Neural crest cell (in vitro differentiated cells): Measurements from ENCODE around the gene COL15A1. TPM values are rescaled to one million over a fixed set of nuclear protein-coding genes. Genes with fewer than 3 reads are reported as not detected.

Source experiments
- DNase-seq: peaks from one replicate; pipeline ENCODE4 v3.0.0; 2021; ENCODE audit warnings: low read depth, mixed read lengths, low spot score
- H3K27ac Mint-ChIP-seq: one replicate; pipeline ENCODE4 v1.8.0; 2021; ENCODE audit warnings: mild to moderate bottlenecking, mixed read lengths; ENCODE audit not compliant: unreplicated experiment
- H3K27me3 Mint-ChIP-seq: 2 replicates; pipeline ENCODE4 v1.8.0; 2021; ENCODE audit warnings: low read depth, mild to moderate bottlenecking, mixed read lengths
- H3K36me3 Mint-ChIP-seq: 2 replicates; pipeline ENCODE4 v1.8.0; 2021; ENCODE audit warnings: low read depth, mild to moderate bottlenecking, mixed read lengths
- H3K4me1 Mint-ChIP-seq: 2 replicates; pipeline ENCODE4 v1.8.0; 2021; ENCODE audit warnings: mixed read lengths
- H3K4me3 Mint-ChIP-seq: one replicate; pipeline ENCODE4 v1.8.0; 2021; ENCODE audit warnings: mild to moderate bottlenecking, mixed read lengths
- H3K9me3 Mint-ChIP-seq: 2 replicates; pipeline ENCODE4 v1.8.0; 2021; ENCODE audit warnings: mixed read lengths
- CTCF ChIP-seq: fragments of 200-600 bp; sonication (generic); conservative IDR thresholded peaks from 2 replicates; pipeline ENCODE4 v1.5.0; 2021; ENCODE audit warnings: antibody characterized with exemption, mild to moderate bottlenecking
- total RNA-seq: library from RNA; stranded (reverse); gene quantifications from 2 replicates; pipeline ENCODE4 v1.2.1, GENCODE V29; 2021

COL15A1 gene
- total RNA-seq, 1 donor from 2014 or later: 0.33 TPM

- no peaks in the 10 kb centered on the region for H3K4me1 Mint-ChIP-seq
- H3K9me3 Mint-ChIP-seq: no peaks in the 10 kb centered on the region
- no peak for DNase-seq
- no peak overlapping the region for H3K4me3 Mint-ChIP-seq
- H3K27ac Mint-ChIP-seq: no peak overlapping the region
- H3K27me3 Mint-ChIP-seq: no peaks in the 10 kb centered on the region
- no peak for TF ChIP-seq CTCF
- peaks cover 2% of the 10 kb centered on the region for H3K36me3 Mint-ChIP-seq
These were observed 107.2 kb downstream of the COL15A1 start for GRCh38 chr9:99050924-99051323.

GRCh38 chr9:99051406-99051805 lies 107.7 kb downstream of the COL15A1 start:
- Mint-ChIP-seq H3K27ac (no peak overlapping the region), H3K27me3 (no peaks in the 10 kb centered on the region), H3K4me3 (no peak overlapping the region), H3K36me3 (peaks cover 2% of the 10 kb centered on the region), H3K9me3 (no peaks in the 10 kb centered on the region), H3K4me1 (no peaks in the 10 kb centered on the region)
- TF ChIP-seq CTCF: no peak
- no peak for DNase-seq

GRCh38 chr9:99051851-99052250 lies 108.1 kb downstream of the COL15A1 start:
- no peaks in the 10 kb centered on the region for H3K27me3 Mint-ChIP-seq
- H3K36me3 Mint-ChIP-seq: peaks cover 2% of the 10 kb centered on the region
- H3K4me3 Mint-ChIP-seq: no peak overlapping the region
- no peak overlapping the region for H3K27ac Mint-ChIP-seq
- no peaks in the 10 kb centered on the region for H3K4me1 Mint-ChIP-seq
- DNase-seq: no peak
- no peaks in the 10 kb centered on the region for H3K9me3 Mint-ChIP-seq
- no peak for TF ChIP-seq CTCF

- Mint-ChIP-seq H3K27ac (no peak overlapping the region), H3K27me3 (peaks cover 5% of the 10 kb centered on the region), H3K4me3 (no peak overlapping the region), H3K36me3 (peaks cover 2% of the 10 kb centered on the region), H3K9me3 (no peaks in the 10 kb centered on the region), H3K4me1 (no peaks in the 10 kb centered on the region)
- no peak for DNase-seq
- no peak for TF ChIP-seq CTCF
These were observed 109.4 kb downstream of the COL15A1 start for GRCh38 chr9:99052815-99053715.

- H3K9me3 Mint-ChIP-seq: no peaks in the 10 kb centered on the region
- no peak for DNase-seq
These were observed 110.9 kb downstream of the COL15A1 start for GRCh38 chr9:99054581-99054980.

More at GRCh38 chr9:99054581-99054980, 110.9 kb downstream of the COL15A1 start:
- Mint-ChIP-seq H3K36me3 (peaks cover 2% of the 10 kb centered on the region), H3K4me3 (no peak overlapping the region), H3K27me3 (peaks cover 12% of the 10 kb centered on the region), H3K27ac (no peak overlapping the region), H3K4me1 (no peaks in the 10 kb centered on the region)
- TF ChIP-seq CTCF: no peak
